ENCODE measurements around the gene EVA1C. TPM values are rescaled to one million over a fixed set of nuclear protein-coding genes. Genes with fewer than 3 reads are reported as not detected.

Gene EVA1C
- total RNA-seq, 4 donors from 2014 or later = 43.1 to 71.4 (median 51.1) TPM

GRCh38 chr21:32455548-32455947 lies 43.0 kb downstream of the EVA1C start:
- TF ChIP-seq POLR2A (IDR thresholded peaks at IDR 0.05) (no peak), POLR2AphosphoS5 (IDR thresholded peaks at IDR 0.05) (no peak), EP300 (IDR thresholded peaks at IDR 0.05) (no peak), CTCF (IDR thresholded peaks at IDR 0.05) (no peak)
- peaks cover 0 to 42% of the 10 kb centered on the region in 2 donors for H3K36me3 ChIP-seq
- peaks cover 14 to 64% (median 31%) of the 10 kb centered on the region in 3 donors for H3K4me1 ChIP-seq
- no peak overlapping the region for H3K4me3 ChIP-seq
- H3K9me3 ChIP-seq = no peaks in the 10 kb centered on the region
- H3K27ac ChIP-seq = peak overlapping the region in 3 of 4 donors; percentile 85 to 90 (median 86)
- ATAC-seq = no peak
- 80 to 96% methylated on average over 4 of the region's 5 CpGs for WGBS, 2 donors (ENCODE audit: low coverage in 1 of 2)
- H3K27me3 ChIP-seq = no peaks in the 10 kb centered on the region

DNA sequence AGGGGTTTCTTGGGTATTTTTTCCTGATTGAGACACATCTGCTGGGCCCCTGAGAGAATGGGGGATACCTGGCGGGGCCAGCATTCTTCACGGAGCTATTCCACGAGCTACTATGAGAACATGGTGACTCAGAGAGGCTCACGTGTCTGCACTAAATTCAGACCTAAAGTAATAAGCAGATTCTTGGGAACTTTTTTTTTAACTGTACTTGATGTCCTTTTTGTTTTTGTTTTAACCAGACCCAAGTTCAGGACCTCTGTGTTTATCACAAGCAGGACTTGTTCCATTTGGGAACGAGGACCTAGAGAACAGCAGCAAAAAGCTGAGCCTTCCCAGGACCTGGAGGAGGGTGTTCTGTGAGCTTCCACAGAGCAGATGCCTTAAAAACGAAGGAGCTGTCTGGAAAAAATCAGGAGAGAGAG lies 44.0 kb downstream of the EVA1C start:
- peak; percentile 87 for ATAC-seq
- Histone ChIP-seq H3K36me3 (peaks cover 0 to 52% of the 10 kb centered on the region in 2 donors), H3K4me1 (peaks cover 14 to 54% (median 24%) of the 10 kb centered on the region in 3 donors), H3K27me3 (no peaks in the 10 kb centered on the region), H3K4me3 (no peak overlapping the region), H3K27ac (peak overlapping the region; percentile 77 to 90 (median 86)), H3K9me3 (no peaks in the 10 kb centered on the region)
- TF ChIP-seq POLR2AphosphoS5 (IDR thresholded peaks at IDR 0.05) (peak; percentile 85), CTCF (IDR thresholded peaks at IDR 0.05) (no peak), EP300 (IDR thresholded peaks at IDR 0.05) (peak; percentile 41), POLR2A (IDR thresholded peaks at IDR 0.05) (no peak)
- 14 to 30% methylated on average over 5 to 6 of the region's 6 CpGs for WGBS, 2 donors (ENCODE audit: low coverage in 1 of 2)

DNA sequence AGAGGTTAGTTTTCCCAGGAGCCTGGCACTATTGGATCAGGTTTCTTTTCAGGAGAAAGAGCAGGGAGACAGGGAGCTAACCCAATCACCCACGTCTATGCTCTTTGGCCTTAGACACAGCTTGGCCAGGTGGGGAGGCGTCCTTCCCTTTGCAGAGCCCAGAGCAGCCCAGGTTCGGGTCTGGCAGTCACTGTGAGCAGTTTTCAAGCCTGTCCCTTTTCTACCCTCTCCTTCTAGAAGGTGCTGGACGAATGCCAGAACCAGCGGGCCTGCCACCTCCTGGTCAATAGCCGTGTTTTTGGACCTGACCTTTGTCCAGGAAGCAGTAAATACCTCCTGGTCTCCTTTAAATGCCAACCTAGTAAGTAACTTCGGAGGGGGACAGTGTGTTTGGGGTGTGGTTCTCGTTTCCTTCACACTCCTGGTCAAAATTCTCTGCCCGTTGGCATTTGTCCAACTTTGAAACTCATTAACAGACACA lies 44.9 kb downstream of the EVA1C start:
- TF ChIP-seq POLR2AphosphoS5 (IDR thresholded peaks at IDR 0.05) (peak; percentile 52), CTCF (IDR thresholded peaks at IDR 0.05) (peak in 3 of 4 experiments; percentile 20 to 24 (median 23)), POLR2A (IDR thresholded peaks at IDR 0.05) (no peak)
- 19 to 20% methylated on average over 3 to 9 of the region's 9 CpGs for WGBS, 2 donors (ENCODE audit: low coverage in 1 of 2)
- Histone ChIP-seq H3K36me3 (peaks cover 0 to 61% of the 10 kb centered on the region in 2 donors), H3K4me1 (peaks cover 10 to 45% (median 19%) of the 10 kb centered on the region in 3 donors), H3K27me3 (no peaks in the 10 kb centered on the region), H3K27ac (peak overlapping the region; percentile 72 to 90 (median 86)), H3K9me3 (no peaks in the 10 kb centered on the region), H3K4me3 (no peak overlapping the region)
- peak; percentile 13 for ATAC-seq

DNA sequence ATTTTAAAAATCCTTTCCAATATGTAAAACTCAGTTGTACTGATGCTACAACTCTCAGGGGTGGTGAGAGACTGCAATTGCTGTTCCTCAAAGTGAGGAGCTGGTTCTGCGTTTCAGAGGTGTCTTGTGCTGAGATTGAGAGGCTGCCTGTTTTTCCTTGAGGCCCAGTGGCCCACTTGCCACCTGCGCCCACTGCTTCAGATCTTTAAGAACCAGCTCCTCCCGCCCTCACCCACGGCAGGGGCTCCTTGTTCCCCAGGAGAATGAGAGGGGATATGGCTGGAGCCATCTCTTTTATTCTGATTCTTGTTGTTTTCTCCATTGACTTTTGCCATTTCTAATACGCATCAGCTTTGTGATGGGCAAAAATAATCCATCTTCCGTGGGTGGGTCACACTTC lies 45.5 kb downstream of the EVA1C start:
- Histone ChIP-seq H3K27me3 (no peaks in the 10 kb centered on the region), H3K9me3 (no peaks in the 10 kb centered on the region), H3K27ac (peak overlapping the region in 3 of 4 donors; percentile 85 to 90 (median 86)), H3K4me1 (peaks cover 8 to 42% (median 19%) of the 10 kb centered on the region in 3 donors), H3K4me3 (no peak overlapping the region), H3K36me3 (peaks cover 0 to 66% of the 10 kb centered on the region in 2 donors)
- no peak for ATAC-seq
- no peak for TF ChIP-seq CTCF (IDR thresholded peaks at IDR 0.05)
- no peak for TF ChIP-seq EP300 (IDR thresholded peaks at IDR 0.05)
- 82 to 85% methylated on average over 4 to 6 of the region's 6 CpGs for WGBS, 2 donors (ENCODE audit: low coverage in 1 of 2)

- H3K4me1 ChIP-seq = peaks cover 8 to 51% (median 23%) of the 10 kb centered on the region in 3 donors
- no peak overlapping the region for H3K27ac ChIP-seq
- no peak overlapping the region for H3K4me3 ChIP-seq
- no peaks in the 10 kb centered on the region for H3K27me3 ChIP-seq
- H3K9me3 ChIP-seq = no peaks in the 10 kb centered on the region
- ATAC-seq = no peak
- TF ChIP-seq CTCF (IDR thresholded peaks at IDR 0.05) = no peak
- H3K36me3 ChIP-seq = peaks cover 0 to 68% of the 10 kb centered on the region in 2 donors
- WGBS, 2 donors (ENCODE audit: low coverage in 1 of 2) = 62 to 92% methylated on average over 5 of the region's 5 CpGs
Observed at GRCh38 chr21:32459972-32460371, 47.5 kb downstream of the EVA1C start.

Measured in gastroesophageal sphincter (tissue), 4 donors.